NCI-H524 (cell line): ENCODE data around the gene DZIP3.
"Not testable (repeated sequence)": the region's sequence is repeated elsewhere in the genome, so short reads cannot be mapped to it uniquely, and the experiment has no call there.

Experiments
- DNase-seq, 2 experiments: peaks; one replicate each; lab custom pipeline; 2025; lab: John Stamatoyannopoulos, UW

DZIP3 gene

DNA sequence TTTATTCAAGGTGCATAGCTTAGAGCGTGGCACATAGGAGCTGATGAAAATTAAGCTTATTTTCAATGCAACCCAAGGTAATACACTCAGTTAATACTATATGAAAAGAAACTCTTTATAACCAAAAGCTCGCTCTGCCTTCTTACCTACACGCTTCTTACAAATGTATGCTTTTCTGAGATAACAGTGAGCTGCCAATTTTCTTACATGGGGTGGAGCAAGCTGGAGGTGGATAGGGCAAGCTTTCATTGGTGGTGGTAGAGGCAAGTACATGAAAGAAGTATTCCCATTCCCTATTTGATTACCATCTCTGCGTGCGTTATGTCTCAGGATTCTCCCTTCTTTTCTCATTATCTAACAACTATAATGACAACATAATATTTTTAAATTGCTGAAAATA lies 8.9 kb downstream of the DZIP3 start:
- no peak for DNase-seq

GRCh38 chr3:108599677-108600409 lies 10.3 kb downstream of the DZIP3 start:
- no peak for DNase-seq

GRCh38 chr3:108602249-108602934 lies 12.9 kb downstream of the DZIP3 start:
- no peak for DNase-seq

- no peak for DNase-seq
Observed at GRCh38 chr3:108602935-108603294, 13.4 kb downstream of the DZIP3 start.

- DNase-seq, result no peak
Observed at GRCh38 chr3:108603691-108604090, 14.2 kb downstream of the DZIP3 start.

DNA sequence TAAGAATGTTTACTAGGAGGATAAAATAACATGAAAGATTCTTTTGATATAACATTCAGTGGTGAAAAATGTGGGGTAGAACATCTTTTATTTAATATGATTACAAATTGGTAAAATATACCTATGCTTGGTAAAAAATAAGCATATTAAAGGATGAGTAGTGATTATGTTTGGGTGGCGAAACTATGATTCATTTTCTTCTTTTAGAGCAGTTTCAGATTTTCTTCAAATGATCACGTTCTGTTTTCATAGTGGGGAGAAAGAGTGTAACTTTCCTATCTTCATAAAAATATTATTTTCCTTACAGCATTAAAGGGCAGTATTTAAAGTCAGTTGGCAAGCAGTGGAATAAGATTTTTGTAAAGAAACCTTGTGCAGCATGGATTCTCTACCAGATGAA lies 15.5 kb downstream of the DZIP3 start:
- DNase-seq, result no peak

DNA sequence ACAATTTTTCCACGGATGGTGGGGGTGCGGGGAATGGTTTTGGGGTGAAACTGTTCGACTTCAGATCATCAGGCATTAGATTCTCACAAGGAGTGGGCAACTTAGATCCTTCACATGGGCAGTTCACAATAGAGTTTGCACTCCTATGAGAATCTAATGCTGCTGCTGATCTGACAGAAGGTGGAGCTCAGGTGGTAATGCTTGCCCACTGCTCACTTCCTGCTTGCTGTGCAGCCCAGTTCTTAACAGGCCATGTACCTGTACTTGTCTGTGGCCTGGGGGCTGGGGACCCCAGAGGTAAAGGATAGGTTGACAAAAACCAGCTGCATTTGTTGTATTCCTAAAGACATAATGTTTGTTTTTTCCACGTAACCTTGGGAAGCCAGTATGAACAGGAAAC lies 16.0 kb downstream of the DZIP3 start:
- no peak for DNase-seq

DNA sequence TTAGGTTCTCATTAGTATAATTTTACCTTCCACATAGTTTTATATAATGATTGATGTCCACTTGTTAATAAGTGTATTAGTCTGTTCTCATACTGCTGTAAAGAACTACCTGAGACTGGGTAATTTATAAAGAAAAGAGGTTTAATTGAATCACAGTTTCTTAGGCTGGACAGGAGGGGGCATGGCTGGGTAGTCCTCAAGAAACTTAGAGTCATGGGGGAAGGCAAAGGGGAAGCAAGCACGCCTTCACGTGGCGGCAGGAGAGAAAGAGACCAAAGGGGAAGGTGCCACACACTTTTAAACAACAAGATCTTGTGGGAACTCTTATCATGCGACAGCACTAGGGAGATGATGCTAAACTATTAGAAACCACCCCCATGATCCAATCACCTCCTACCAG lies 19.2 kb downstream of the DZIP3 start:
- no peak for DNase-seq

DNA sequence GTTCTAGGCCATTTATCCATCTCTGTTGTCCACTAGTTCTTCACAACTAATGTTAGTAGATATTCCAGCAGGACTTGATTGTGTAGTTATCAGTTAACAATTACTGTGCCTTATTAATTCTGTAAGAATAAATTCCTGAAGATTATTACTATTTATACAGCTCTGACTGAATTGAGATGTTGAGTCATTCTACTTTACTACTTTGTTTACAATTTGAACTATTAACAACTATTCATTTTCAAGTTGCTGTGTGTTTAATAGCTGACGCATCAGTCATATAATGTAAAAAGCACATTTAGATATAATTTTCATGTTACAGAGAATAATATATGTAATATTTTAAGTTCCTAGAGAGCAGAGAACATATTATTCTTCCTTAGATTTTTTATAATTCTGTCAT lies 21.1 kb downstream of the DZIP3 start:
- no peak for DNase-seq

DNA sequence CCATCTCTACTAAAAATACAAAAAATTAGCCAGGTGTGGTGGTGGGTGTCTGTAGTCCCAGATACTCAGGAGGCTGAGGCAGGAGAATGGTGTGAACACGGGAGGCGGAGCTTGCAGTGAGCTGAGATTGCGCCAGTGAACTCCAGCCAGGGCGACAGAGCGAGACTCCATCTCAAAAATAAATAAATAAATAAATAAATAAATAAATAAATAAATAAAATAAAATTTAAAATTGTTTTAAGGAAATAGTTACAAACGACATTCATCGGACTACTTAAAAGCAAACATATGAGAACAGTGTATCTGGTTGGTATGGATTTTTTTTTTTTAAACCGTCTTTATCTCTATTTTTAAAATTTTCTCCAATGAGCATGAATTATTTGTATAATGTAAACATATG lies 26.6 kb downstream of the DZIP3 start:
- not testable (repeated sequence) for DNase-seq

GRCh38 chr3:108620250-108620649 lies 30.7 kb downstream of the DZIP3 start:
- no peak for DNase-seq

GRCh38 chr3:108623504-108623903 lies 34.0 kb downstream of the DZIP3 start:
- peak in 1 of 2 experiments; percentile 14 for DNase-seq

- DNase-seq, result no peak
Observed at GRCh38 chr3:108629974-108630373, 40.5 kb downstream of the DZIP3 start.

DNA sequence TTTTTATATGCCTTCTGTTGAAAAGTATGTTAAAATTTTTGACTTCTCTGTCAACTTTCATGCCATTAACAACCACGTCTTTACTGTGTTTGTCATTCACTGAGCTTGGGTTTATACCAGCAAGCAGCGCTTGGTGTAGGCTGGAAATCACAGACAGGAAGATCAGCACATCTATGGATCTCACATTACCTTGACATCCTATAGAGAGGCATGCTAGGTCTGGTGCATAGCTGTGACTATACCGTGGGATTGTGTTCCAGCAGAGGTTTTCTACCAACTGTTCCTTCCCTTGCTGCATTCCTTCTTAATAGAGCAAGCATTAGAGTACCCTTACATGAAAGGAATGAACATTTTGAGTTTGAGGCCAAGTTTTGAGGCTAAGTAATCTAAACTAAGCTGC lies 53.0 kb downstream of the DZIP3 start:
- no peak for DNase-seq

DNA sequence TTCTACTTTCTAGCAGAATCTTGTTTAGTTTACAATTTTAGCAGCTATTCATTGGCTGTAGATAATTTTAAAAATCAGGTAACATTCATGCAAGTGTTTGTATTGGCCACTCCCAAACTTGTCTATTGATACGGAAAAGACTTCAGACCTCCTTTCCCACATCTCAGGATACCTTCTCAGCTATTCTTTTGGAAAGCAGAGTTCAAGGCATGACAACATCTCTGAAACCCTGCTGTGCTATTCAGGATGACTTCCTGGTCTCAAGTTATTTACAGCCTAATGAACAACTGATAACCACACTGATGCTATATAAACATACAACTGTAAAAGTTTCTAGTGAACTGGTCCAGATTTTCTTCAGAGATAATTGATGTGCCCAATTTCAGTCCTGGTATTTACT lies 55.8 kb downstream of the DZIP3 start:
- DNase-seq, result no peak

GRCh38 chr3:108655664-108656063 lies 66.1 kb downstream of the DZIP3 start:
- DNase-seq, result not testable (repeated sequence)

DNA sequence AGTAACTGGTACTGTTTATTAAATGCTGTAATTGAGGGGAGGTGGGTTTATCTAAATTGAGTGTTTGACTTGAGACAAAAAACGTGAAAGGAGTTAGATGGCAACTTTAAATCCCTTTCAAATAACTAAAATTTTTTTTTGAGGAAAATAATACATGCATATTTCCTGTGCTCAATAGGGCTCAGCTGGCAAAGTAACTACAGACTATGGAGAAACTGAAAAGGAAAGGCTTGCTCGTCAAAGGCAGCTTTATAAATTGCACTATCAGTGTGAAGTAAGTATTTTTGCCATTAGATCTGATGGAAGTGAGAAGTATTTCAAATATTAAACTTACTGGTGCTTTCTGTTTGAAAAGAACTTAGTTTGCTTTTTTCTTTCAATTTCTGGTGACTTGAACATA lies 72.2 kb downstream of the DZIP3 start:
- DNase-seq, result no peak

DNA sequence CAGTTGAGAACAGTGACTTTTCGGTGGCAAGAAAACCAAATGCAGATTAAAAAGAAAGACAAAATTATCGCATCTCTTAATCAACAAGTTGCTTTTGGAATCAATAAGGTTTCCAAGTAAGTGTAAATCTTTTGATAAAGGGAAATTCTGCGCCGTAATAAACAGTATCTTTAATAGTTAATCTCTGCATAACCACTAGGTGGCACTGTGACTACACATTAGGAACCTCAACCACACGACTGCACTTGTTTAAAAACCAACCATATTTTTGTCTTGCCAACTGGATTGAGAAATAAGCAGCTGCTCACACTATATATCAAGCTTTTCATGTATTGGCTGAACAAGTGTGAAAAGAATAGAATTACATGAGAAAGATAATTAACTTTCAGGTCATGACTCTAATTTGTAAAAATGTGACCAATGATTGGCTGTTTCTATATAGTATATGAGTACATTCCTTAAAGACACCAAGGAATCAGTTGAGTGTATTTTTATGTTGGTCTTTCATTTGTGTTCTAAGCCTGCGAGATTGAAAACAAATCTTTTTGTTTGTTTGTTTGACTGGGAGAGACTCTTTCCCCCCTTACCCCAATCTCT lies 72.7 kb downstream of the DZIP3 start:
- peak; percentile 33 to 84 for DNase-seq

- DNase-seq, result no peak
Observed at GRCh38 chr3:108664266-108664665, 74.7 kb downstream of the DZIP3 start.

DNA sequence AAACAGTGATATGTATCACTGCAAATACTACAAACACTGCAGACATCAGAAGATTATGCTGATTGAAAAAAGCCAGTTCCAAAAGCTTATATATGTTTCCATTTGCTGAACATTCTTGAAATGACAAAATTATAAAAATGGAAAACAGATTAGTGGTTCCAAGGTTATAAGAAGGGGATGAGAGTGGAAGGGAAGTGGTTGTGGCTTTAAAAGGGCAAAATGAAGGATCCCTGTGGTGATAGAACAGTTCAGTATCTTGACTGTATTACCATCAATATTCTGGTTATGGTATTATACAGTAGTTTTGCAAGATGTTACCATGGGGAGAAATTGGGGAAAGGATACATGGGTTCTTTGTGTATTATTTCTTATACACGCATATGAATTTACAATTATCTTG lies 77.8 kb downstream of the DZIP3 start:
- DNase-seq, result no peak

DNA sequence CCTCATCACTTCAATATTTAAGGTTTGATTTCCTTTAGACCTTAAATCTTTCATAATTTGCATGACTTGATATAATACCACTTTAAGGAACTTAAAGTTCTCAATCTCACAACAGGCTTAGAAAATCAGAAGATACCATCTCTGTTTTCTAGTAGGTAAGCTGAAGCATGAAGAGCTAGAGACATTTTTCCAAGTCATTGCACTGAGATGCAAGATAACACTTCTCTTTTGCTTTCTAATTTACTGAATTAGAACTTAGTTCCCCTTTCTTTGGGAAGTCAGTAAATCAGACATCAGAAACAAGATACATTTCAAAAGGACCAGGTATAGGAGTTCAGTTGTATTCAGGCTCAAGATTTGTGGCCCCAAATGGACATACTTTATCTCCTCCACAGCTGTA lies 79.7 kb downstream of the DZIP3 start:
- DNase-seq, result no peak

DNA sequence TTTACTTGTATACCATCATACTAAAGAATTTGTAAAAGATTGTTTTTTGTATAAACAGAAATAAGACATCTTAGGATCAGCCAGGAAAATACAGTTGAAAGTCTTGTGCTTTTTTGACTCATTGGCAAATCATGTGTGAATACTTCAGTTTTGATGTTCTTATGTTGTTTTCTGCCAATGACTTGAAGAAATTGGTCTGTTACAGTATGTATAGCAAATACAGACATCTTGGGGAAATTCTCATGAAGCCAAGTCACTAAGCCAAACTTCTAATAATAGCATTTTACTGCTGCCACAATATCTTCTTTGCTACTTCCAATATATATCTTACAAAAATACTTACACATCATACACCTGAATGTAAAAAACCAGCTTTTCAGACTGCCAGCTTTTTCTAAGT lies 83.2 kb downstream of the DZIP3 start:
- no peak for DNase-seq

DNA sequence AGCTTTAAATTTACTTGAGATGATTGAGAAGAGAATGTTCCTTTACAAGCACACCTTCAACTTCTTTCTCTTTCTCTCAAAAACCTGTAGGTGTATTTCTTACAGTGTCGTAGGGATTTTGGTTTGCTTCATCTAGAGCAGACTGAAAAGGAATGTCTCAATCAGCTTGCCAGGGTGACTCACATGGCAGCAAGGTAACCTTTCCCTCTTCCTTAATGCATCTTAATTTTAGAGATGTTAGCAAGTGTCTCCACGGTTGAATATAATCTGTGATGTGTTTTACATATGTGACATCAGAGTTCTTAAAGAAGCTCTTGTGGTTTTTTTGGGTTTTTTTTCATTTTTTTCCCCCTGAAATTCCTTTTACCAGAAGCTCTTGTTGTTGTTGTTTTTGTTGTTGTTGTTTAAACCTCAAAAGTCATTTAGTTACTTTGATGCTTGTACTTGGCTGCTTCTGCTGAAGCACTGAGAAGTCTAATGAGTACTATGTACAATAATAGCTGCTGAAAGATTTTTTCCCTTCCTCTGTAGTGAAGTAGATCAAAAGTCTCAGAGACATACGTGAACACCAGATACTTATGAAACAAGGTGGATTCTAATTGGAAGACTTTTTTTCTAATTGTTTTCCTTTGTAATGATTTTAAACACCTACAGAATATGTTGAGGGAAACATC lies 84.6 kb downstream of the DZIP3 start:
- DNase-seq, result no peak
